ENCODE measurements around the gene F10.

GRCh38 chr13:113119166-113119821 lies 3.3 kb upstream of the F10 start:
- TF ChIP-seq EZH2phosphoT487 (IDR thresholded peaks at IDR 0.05; ENCODE audit: borderline replicate concordance) (no peak), CTCF (conservative IDR thresholded peaks at IDR 0.05; ENCODE audit: low read length) (no peak)
